HL-60 (cell line): Measurements from ENCODE around the gene LFNG.

ENCODE experiments used
- DNase-seq, 2 experiments: peaks; one replicate each; pipeline ENCODE4 v3.0.0-alpha.2; 2010 to 2020; ENCODE audit warnings: low read depth in 1 of 2, low spot score in 1 of 2
- H3K27ac ChIP-seq: fragments of 250-450 bp; sonication (Bioruptor Pico); replicated peaks from 2 replicates; pipeline ENCODE4 v1.5.1; 2020; ENCODE audit warnings: mild to moderate bottlenecking, moderate library complexity
- H3K27me3 ChIP-seq: fragments of 250-450 bp; sonication (Bioruptor Pico); 2 replicates; pipeline ENCODE4 v1.5.1; 2021; ENCODE audit warnings: mild to moderate bottlenecking, moderate library complexity; ENCODE audit not compliant: insufficient read depth, poor library complexity, severe bottlenecking
- H3K4me3 ChIP-seq: replicated peaks from 2 replicates; pipeline ENCODE4 v1.5.1; 2011; ENCODE audit warnings: mild to moderate bottlenecking, control low read depth, low read length; ENCODE audit not compliant: insufficient read depth
- GABPA ChIP-seq: IDR thresholded peaks from 2 replicates; pipeline ENCODE4 v1.6.1; 2012; ENCODE audit warnings: low read depth
- POLR2AphosphoS5 ChIP-seq: IDR thresholded peaks from 2 replicates; pipeline ENCODE4 v1.6.1; 2012; ENCODE audit warnings: low read depth
- SPI1 ChIP-seq: IDR thresholded peaks from 2 replicates; pipeline ENCODE4 v1.6.1; 2012; ENCODE audit warnings: low read depth, mild to moderate bottlenecking, borderline replicate concordance
- TF ChIP-seq, protein P1 (sequence below): IDR thresholded peaks from 2 replicates; pipeline ENCODE4 v1.6.1; 2012; ENCODE audit warnings: low read depth; ENCODE audit not compliant: insufficient replicate concordance
- TF ChIP-seq, protein P2 (sequence below): IDR thresholded peaks from one replicate; pipeline ENCODE4 v1.5.1; 2011; ENCODE audit warnings: low read length, control low read depth, inconsistent platforms; ENCODE audit not compliant: insufficient read depth

Gene LFNG

DNA sequence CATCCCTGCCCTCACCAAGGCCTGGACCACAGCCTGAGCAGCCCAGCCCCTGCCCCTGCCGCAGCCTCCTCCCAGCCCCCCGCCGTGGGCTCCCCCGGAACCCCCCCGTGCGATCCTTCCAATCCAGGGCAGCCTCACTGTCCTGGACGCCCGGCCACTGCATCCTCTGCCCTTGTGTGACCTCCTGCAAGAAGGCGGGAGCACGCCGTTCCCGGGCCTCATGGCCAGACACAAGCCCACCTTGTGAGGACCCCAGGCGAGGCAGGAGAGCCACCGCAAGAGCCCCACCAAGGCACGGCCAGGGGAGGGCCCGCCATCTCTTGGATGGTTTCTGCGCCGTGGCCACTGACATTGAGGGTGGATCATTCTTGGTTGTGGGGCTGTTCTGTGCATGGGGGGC is 7.8 kb upstream of the LFNG start:
- no peak for TF ChIP-seq POLR2AphosphoS5
- no peak for TF ChIP-seq SPI1
- no peak for TF ChIP-seq GABPA
- TF ChIP-seq, protein P1, sequence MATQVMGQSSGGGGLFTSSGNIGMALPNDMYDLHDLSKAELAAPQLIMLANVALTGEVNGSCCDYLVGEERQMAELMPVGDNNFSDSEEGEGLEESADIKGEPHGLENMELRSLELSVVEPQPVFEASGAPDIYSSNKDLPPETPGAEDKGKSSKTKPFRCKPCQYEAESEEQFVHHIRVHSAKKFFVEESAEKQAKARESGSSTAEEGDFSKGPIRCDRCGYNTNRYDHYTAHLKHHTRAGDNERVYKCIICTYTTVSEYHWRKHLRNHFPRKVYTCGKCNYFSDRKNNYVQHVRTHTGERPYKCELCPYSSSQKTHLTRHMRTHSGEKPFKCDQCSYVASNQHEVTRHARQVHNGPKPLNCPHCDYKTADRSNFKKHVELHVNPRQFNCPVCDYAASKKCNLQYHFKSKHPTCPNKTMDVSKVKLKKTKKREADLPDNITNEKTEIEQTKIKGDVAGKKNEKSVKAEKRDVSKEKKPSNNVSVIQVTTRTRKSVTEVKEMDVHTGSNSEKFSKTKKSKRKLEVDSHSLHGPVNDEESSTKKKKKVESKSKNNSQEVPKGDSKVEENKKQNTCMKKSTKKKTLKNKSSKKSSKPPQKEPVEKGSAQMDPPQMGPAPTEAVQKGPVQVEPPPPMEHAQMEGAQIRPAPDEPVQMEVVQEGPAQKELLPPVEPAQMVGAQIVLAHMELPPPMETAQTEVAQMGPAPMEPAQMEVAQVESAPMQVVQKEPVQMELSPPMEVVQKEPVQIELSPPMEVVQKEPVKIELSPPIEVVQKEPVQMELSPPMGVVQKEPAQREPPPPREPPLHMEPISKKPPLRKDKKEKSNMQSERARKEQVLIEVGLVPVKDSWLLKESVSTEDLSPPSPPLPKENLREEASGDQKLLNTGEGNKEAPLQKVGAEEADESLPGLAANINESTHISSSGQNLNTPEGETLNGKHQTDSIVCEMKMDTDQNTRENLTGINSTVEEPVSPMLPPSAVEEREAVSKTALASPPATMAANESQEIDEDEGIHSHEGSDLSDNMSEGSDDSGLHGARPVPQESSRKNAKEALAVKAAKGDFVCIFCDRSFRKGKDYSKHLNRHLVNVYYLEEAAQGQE = no peak
- TF ChIP-seq, protein P2, sequence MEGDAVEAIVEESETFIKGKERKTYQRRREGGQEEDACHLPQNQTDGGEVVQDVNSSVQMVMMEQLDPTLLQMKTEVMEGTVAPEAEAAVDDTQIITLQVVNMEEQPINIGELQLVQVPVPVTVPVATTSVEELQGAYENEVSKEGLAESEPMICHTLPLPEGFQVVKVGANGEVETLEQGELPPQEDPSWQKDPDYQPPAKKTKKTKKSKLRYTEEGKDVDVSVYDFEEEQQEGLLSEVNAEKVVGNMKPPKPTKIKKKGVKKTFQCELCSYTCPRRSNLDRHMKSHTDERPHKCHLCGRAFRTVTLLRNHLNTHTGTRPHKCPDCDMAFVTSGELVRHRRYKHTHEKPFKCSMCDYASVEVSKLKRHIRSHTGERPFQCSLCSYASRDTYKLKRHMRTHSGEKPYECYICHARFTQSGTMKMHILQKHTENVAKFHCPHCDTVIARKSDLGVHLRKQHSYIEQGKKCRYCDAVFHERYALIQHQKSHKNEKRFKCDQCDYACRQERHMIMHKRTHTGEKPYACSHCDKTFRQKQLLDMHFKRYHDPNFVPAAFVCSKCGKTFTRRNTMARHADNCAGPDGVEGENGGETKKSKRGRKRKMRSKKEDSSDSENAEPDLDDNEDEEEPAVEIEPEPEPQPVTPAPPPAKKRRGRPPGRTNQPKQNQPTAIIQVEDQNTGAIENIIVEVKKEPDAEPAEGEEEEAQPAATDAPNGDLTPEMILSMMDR = no peak
- no peaks in the 10 kb centered on the region for H3K27me3 ChIP-seq
- DNase-seq = no peak
- peak overlapping the region; percentile 81 for H3K27ac ChIP-seq
- H3K4me3 ChIP-seq = no peak overlapping the region

DNA sequence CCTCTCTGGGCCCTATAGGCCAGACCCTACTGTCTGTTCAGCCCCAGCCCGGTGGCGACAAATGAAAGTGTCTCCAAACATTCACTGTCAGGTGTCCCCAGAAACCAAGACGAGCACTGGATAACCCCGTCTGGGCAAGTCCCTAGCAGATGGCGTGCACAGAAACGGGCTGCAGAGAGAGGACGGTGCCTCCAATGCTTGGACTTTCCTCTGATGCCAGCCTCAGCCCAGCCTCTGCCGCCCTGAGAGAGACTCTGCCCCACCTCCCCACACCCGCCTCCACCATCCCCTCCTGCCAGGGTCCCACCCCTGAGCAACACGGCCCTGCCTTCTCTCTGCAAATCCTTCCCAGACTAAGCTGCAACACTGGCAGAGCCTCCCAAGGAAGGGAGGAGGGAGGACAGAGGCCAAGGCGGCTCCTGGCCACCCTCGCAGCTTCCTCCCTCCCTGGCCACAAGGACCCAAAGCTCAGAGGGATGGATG is 7.4 kb upstream of the LFNG start:
- Histone ChIP-seq H3K27ac (peak overlapping the region; percentile 81), H3K27me3 (no peaks in the 10 kb centered on the region)

DNA sequence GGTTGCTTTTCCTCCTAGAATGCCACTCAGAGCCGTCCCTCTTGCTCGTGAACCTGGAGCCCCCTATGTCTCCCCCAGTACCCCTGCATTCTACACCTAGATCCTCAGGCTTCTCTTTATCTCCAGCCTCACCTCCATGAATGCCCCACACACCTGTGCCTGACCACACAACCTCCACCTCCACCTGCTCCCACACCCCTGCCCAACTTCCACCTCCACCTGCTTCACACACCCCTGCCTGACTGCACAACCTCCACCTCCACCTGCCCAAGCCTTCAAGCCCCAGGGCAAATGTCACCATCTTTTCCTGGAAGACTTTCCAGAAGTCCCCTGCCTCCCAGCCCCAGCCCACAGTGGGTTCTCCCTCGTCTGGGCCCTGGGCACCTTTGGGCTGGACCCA is 6.9 kb upstream of the LFNG start:
- no peak overlapping the region for H3K27ac ChIP-seq
- no peaks in the 10 kb centered on the region for H3K27me3 ChIP-seq
- TF ChIP-seq, protein P1 = no peak
- TF ChIP-seq GABPA (no peak), POLR2AphosphoS5 (no peak), SPI1 (no peak)
- TF ChIP-seq, protein P2 = no peak
- DNase-seq = no peak
- H3K4me3 ChIP-seq = no peak overlapping the region

More for the DNA sequence above, 7.4 kb upstream of the LFNG start:
- no peak for DNase-seq
- no peak overlapping the region for H3K4me3 ChIP-seq
- TF ChIP-seq SPI1 = no peak
- TF ChIP-seq, protein P2 = no peak
- no peak for TF ChIP-seq POLR2AphosphoS5
- no peak for TF ChIP-seq GABPA
- TF ChIP-seq, protein P1 = no peak
